Measurements from ENCODE around the gene DOCK10. TPM values are rescaled to one million over a fixed set of nuclear protein-coding genes. Genes with fewer than 3 reads are reported as not detected.

The DOCK10 gene
- total RNA-seq, 2 donors from 2014 or later, result 0.93 to 2.0 TPM

GRCh38 chr2:224908818-224909217 lies 133.4 kb downstream of the DOCK10 start:
- no peaks in the 10 kb centered on the region for H3K36me3 ChIP-seq
- H3K9me3 ChIP-seq, result no peaks in the 10 kb centered on the region
- no peak overlapping the region for H3K4me3 ChIP-seq
- H3K27me3 ChIP-seq, result no peaks in the 10 kb centered on the region
- peaks cover 0 to 20% of the 10 kb centered on the region in 2 donors for H3K4me1 ChIP-seq
- H3K27ac ChIP-seq, result no peak overlapping the region
- DNase-seq (ENCODE audit: low spot score), result no peak
- no peak for TF ChIP-seq CTCF (IDR thresholded peaks at IDR 0.05)

GRCh38 chr2:224904381-224904780 lies 137.9 kb downstream of the DOCK10 start:
- H3K4me1 ChIP-seq, result peaks cover 0 to 7% of the 10 kb centered on the region in 2 donors
- DNase-seq (ENCODE audit: low spot score), result no peak
- H3K27me3 ChIP-seq, result no peaks in the 10 kb centered on the region
- no peak overlapping the region for H3K27ac ChIP-seq
- H3K36me3 ChIP-seq, result no peaks in the 10 kb centered on the region
- TF ChIP-seq CTCF (IDR thresholded peaks at IDR 0.05), result no peak
- H3K4me3 ChIP-seq, result no peak overlapping the region
- H3K9me3 ChIP-seq, result no peaks in the 10 kb centered on the region

GRCh38 chr2:224903621-224904020 lies 138.6 kb downstream of the DOCK10 start:
- DNase-seq (ENCODE audit: low spot score), result no peak
- H3K27me3 ChIP-seq, result no peaks in the 10 kb centered on the region
- H3K27ac ChIP-seq, result no peak overlapping the region
- no peak overlapping the region for H3K4me3 ChIP-seq
- TF ChIP-seq CTCF (IDR thresholded peaks at IDR 0.05), result no peak
- no peaks in the 10 kb centered on the region for H3K9me3 ChIP-seq
- no peaks in the 10 kb centered on the region for H3K36me3 ChIP-seq
- H3K4me1 ChIP-seq, result no peaks in the 10 kb centered on the region

- H3K36me3 ChIP-seq, result no peaks in the 10 kb centered on the region
- DNase-seq (ENCODE audit: low spot score), result no peak
- H3K9me3 ChIP-seq, result no peaks in the 10 kb centered on the region
- H3K4me1 ChIP-seq, result no peaks in the 10 kb centered on the region
- no peaks in the 10 kb centered on the region for H3K27me3 ChIP-seq
- no peak overlapping the region for H3K4me3 ChIP-seq
- TF ChIP-seq CTCF (IDR thresholded peaks at IDR 0.05), result no peak
- H3K27ac ChIP-seq, result no peak overlapping the region
Measured at GRCh38 chr2:224901121-224901676, 141.1 kb downstream of the DOCK10 start.

- H3K4me1 ChIP-seq, result no peaks in the 10 kb centered on the region
- no peaks in the 10 kb centered on the region for H3K27me3 ChIP-seq
- no peaks in the 10 kb centered on the region for H3K36me3 ChIP-seq
- H3K9me3 ChIP-seq, result no peaks in the 10 kb centered on the region
- TF ChIP-seq CTCF (IDR thresholded peaks at IDR 0.05), result no peak
- H3K27ac ChIP-seq, result no peak overlapping the region
- no peak for DNase-seq (ENCODE audit: low spot score)
- H3K4me3 ChIP-seq, result no peak overlapping the region
Measured at GRCh38 chr2:224895377-224895776, 146.9 kb downstream of the DOCK10 start.

GRCh38 chr2:224894356-224894755 lies 147.9 kb downstream of the DOCK10 start:
- no peak for DNase-seq (ENCODE audit: low spot score)
- Histone ChIP-seq H3K9me3 (no peaks in the 10 kb centered on the region), H3K4me3 (no peak overlapping the region), H3K27ac (no peak overlapping the region), H3K27me3 (no peaks in the 10 kb centered on the region), H3K4me1 (no peaks in the 10 kb centered on the region), H3K36me3 (no peaks in the 10 kb centered on the region)
- TF ChIP-seq CTCF (IDR thresholded peaks at IDR 0.05), result no peak
